Fibroblast of skin of back (primary cell): ENCODE results near the gene COPRS.

Source experiments
- DNase-seq: peaks from one replicate; pipeline ENCODE4 v3.0.0-alpha.2; 2013

Gene COPRS

GRCh38 chr17:31807846-31808245 lies 51.2 kb downstream of the COPRS start:
- no peak for DNase-seq

GRCh38 chr17:31806921-31807320 lies 52.1 kb downstream of the COPRS start:
- DNase-seq: peak; percentile 36

GRCh38 chr17:31803494-31804213 lies 55.4 kb downstream of the COPRS start:
- DNase-seq: no peak

GRCh38 chr17:31802502-31802901 lies 56.5 kb downstream of the COPRS start:
- no peak for DNase-seq
